Stomach (tissue), 4 donors: Measurements from ENCODE around the gene PRKG1.

Source experiments
- POLR2A ChIP-seq, 4 donors: fragments of 450-650 bp; IDR thresholded peaks; one replicate each; pipeline ENCODE4 v1.6.1; 2016; ENCODE audit warnings: antibody characterized with exemption in 4 of 4, control low read depth in 2 of 4, mild to moderate bottlenecking in 1 of 4, moderate library complexity in 1 of 4
- POLR2AphosphoS5 ChIP-seq, 3 donors: sonication (generic); formaldehyde crosslinking; IDR thresholded peaks; one replicate each; pipeline ENCODE4 v1.6.1; 2016; ENCODE audit warnings: antibody characterized with exemption in 3 of 3
- TF ChIP-seq, protein P1 (sequence below), 7 experiments: fragments of 450-650 bp in 4 of 7; fragments of 200-600 bp in 3 of 7; sonication (generic) in 3 of 7; IDR thresholded peaks; one replicate each; pipeline ENCODE4 v1.5.1; 2016 to 2019; ENCODE audit warnings: antibody characterized with exemption in 7 of 7, control low read depth in 2 of 7, mild to moderate bottlenecking in 1 of 7

DNA sequence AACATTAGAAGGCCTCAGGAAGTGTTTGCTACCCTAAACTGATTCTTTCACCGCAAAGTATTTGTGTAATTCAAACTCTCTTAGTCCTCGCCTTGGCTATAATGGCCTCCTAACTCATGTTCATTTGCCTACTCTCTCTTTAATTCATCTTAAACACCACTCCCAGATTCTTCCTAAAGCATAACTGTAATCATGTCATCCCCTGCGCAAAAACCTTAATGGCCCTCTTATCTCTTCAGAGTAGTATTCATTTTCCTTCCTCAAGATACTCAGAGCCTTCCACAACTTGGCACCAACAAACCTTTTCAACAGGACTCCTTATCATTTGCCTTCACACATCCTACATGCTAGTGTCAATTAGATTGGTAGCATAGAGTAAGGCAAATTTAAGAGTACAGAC lies 582.2 kb downstream of the PRKG1 start:
- TF ChIP-seq, protein P1, sequence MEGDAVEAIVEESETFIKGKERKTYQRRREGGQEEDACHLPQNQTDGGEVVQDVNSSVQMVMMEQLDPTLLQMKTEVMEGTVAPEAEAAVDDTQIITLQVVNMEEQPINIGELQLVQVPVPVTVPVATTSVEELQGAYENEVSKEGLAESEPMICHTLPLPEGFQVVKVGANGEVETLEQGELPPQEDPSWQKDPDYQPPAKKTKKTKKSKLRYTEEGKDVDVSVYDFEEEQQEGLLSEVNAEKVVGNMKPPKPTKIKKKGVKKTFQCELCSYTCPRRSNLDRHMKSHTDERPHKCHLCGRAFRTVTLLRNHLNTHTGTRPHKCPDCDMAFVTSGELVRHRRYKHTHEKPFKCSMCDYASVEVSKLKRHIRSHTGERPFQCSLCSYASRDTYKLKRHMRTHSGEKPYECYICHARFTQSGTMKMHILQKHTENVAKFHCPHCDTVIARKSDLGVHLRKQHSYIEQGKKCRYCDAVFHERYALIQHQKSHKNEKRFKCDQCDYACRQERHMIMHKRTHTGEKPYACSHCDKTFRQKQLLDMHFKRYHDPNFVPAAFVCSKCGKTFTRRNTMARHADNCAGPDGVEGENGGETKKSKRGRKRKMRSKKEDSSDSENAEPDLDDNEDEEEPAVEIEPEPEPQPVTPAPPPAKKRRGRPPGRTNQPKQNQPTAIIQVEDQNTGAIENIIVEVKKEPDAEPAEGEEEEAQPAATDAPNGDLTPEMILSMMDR (IDR thresholded peaks at IDR 0.05): no peak
- no peak for TF ChIP-seq POLR2AphosphoS5 (IDR thresholded peaks at IDR 0.05)
- TF ChIP-seq POLR2A (IDR thresholded peaks at IDR 0.05): no peak
